ENCODE measurements around the gene HOXD12. TPM values are rescaled to one million over a fixed set of nuclear protein-coding genes. Genes with fewer than 3 reads are reported as not detected.

HOXD12 gene
- total RNA-seq, 4 donors from 2014 or later, result not detected

- TF ChIP-seq POLR2A (IDR thresholded peaks at IDR 0.05), result no peak
- H3K27ac ChIP-seq, result no peak overlapping the region
- H3K4me1 ChIP-seq, result peaks cover 0 to 18% (median 9%) of the 10 kb centered on the region in 3 donors
- 74 to 100% methylated on average over 2 of the region's 2 CpGs for WGBS, 2 donors
- no peaks in the 10 kb centered on the region for H3K9me3 ChIP-seq
- DNase-seq, result no peak
- peaks cover 7 to 100% (median 27%) of the 10 kb centered on the region in 4 donors for H3K27me3 ChIP-seq
- intact Hi-C loops (cut with DNase I), result loop anchor here (5.0 to 10.0 kb wide), 2 partner anchors 313 to 495 kb away; no protein-coding TSS in a partner anchor
- H3K4me3 ChIP-seq, result no peak overlapping the region
- no peaks in the 10 kb centered on the region for H3K36me3 ChIP-seq
Observed at GRCh38 chr2:176142281-176142680, 42.7 kb downstream of the HOXD12 start.

- intact Hi-C loops (cut with DNase I), result loop anchor here (10.0 kb wide), 1 partner anchor 309 kb away; no protein-coding TSS in a partner anchor
Observed at GRCh38 chr2:176145085-176145969, 45.7 kb downstream of the HOXD12 start.

GRCh38 chr2:176146101-176146500 lies 46.5 kb downstream of the HOXD12 start:
- peaks cover 4 to 100% (median 25%) of the 10 kb centered on the region in 4 donors for H3K27me3 ChIP-seq
- H3K9me3 ChIP-seq, result peaks cover 0 to 8% (median 0%) of the 10 kb centered on the region in 3 donors
- H3K36me3 ChIP-seq, result no peaks in the 10 kb centered on the region
- intact Hi-C loops (cut with DNase I), result loop anchor here (10.0 kb wide), 1 partner anchor 309 kb away; no protein-coding TSS in a partner anchor
- WGBS, 2 donors, result 34 to 44% methylated on average over 6 of the region's 6 CpGs
- TF ChIP-seq CTCF (IDR thresholded peaks at IDR 0.05) (no peak), POLR2A (IDR thresholded peaks at IDR 0.05) (no peak)
- no peak overlapping the region for H3K27ac ChIP-seq
- no peak for DNase-seq
- H3K4me1 ChIP-seq, result peaks cover 4 to 18% (median 9%) of the 10 kb centered on the region in 3 donors
- H3K4me3 ChIP-seq, result no peak overlapping the region

More at GRCh38 chr2:176145085-176145969, 45.7 kb downstream of the HOXD12 start:
- Histone ChIP-seq H3K4me1 (peaks cover 9 to 26% (median 10%) of the 10 kb centered on the region in 3 donors), H3K9me3 (peaks cover 0 to 8% (median 0%) of the 10 kb centered on the region in 3 donors), H3K27ac (no peak overlapping the region), H3K4me3 (no peak overlapping the region), H3K36me3 (no peaks in the 10 kb centered on the region), H3K27me3 (peaks cover 0 to 100% (median 23%) of the 10 kb centered on the region in 4 donors)
- TF ChIP-seq CTCF (IDR thresholded peaks at IDR 0.05) (no peak), POLR2A (IDR thresholded peaks at IDR 0.05) (no peak)
- no peak for DNase-seq
- WGBS, 2 donors, result 46 to 54% methylated on average over 4 of the region's 4 CpGs

- Histone ChIP-seq H3K4me3 (no peak overlapping the region), H3K27me3 (peaks cover 8 to 100% (median 28%) of the 10 kb centered on the region in 4 donors), H3K27ac (no peak overlapping the region), H3K9me3 (peaks cover 0 to 8% (median 0%) of the 10 kb centered on the region in 3 donors), H3K4me1 (peaks cover 4 to 22% (median 12%) of the 10 kb centered on the region in 3 donors), H3K36me3 (no peaks in the 10 kb centered on the region)
- no peak for DNase-seq
- intact Hi-C loops (cut with DNase I), result loop anchor here (10.0 kb wide), 1 partner anchor 308 kb away; no protein-coding TSS in a partner anchor
- no peak for TF ChIP-seq POLR2A (IDR thresholded peaks at IDR 0.05)
- TF ChIP-seq CTCF (IDR thresholded peaks at IDR 0.05), result no peak
Observed at GRCh38 chr2:176146645-176147044, 47.0 kb downstream of the HOXD12 start.

GRCh38 chr2:176147210-176147799 lies 47.7 kb downstream of the HOXD12 start:
- no peak for DNase-seq

More at GRCh38 chr2:176147210-176147799, 47.7 kb downstream of the HOXD12 start:
- H3K36me3 ChIP-seq, result no peaks in the 10 kb centered on the region
- intact Hi-C loops (cut with DNase I), result loop anchor here (10.0 kb wide), 1 partner anchor 307 kb away; no protein-coding TSS in a partner anchor
- H3K27ac ChIP-seq, result no peak overlapping the region
- peaks cover 0 to 8% (median 0%) of the 10 kb centered on the region in 3 donors for H3K9me3 ChIP-seq
- TF ChIP-seq CTCF (IDR thresholded peaks at IDR 0.05) (no peak), POLR2A (IDR thresholded peaks at IDR 0.05) (no peak)
- H3K27me3 ChIP-seq, result peaks cover 10 to 100% (median 31%) of the 10 kb centered on the region in 4 donors
- 32 to 43% methylated on average over 7 to 16 of the region's 32 CpGs for WGBS, 2 donors
- no peak overlapping the region for H3K4me3 ChIP-seq
- peaks cover 4 to 29% (median 16%) of the 10 kb centered on the region in 3 donors for H3K4me1 ChIP-seq
